Measurements from ENCODE around the gene KIF17. TPM values are rescaled to one million over a fixed set of nuclear protein-coding genes. Genes with fewer than 3 reads are reported as not detected.
"Not testable (repeated sequence)": the region's sequence is repeated elsewhere in the genome, so short reads cannot be mapped to it uniquely, and the experiment has no call there.

KIF17 gene
- total RNA-seq, 1 donor from 2014 or later, result 9.3 TPM

DNA sequence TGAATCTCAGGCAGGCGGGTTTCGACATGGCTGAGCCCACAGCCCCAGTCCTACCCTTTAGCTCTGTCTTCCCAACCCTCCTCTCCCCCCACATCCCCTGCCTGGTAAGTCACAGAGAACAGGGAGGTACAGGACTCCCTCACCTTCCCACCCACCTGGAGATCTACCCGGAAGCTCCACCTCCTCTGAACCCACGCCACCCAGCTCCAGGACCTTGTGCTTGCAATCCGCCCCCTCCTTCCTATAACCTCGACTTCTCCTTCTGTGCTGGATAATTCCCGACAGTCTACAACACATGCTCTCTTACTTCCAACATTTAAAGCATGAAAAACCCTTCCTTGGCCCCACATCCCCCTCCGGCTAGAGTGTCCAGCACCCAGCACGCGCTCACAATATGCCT is 22.3 kb downstream of the KIF17 start:
- no peak for DNase-seq (ENCODE audit: extremely low read depth, low read depth, low spot score)

- no peak for DNase-seq (ENCODE audit: extremely low read depth, low read depth, low spot score)
Measured at GRCh38 chr1:20693623-20694022, 24.2 kb downstream of the KIF17 start.

DNA sequence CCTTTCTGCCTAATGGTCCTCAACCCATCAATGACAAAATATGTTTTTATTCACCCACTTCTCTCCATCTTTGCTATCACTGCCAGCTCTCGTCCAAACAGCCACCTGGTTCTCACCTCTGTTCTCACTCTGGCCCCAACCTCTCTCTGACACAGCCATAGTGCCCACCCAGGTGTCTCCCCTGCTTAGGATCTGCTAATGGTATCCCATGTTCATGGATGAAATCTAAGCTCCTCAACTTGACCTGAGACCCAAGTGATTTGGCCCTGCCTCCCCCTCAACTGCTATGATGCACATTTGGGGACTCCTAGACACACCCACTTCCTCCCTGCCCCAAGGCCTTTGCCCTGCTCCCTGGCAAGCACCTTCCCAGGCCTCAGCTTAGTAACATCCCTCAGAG is 25.9 kb downstream of the KIF17 start:
- no peak for DNase-seq (ENCODE audit: extremely low read depth, low read depth, low spot score)

- no peak for DNase-seq (ENCODE audit: extremely low read depth, low read depth, low spot score)
Measured at GRCh38 chr1:20689645-20690056, 28.2 kb downstream of the KIF17 start.

GRCh38 chr1:20686883-20687725 is 30.7 kb downstream of the KIF17 start:
- no peak for DNase-seq (ENCODE audit: extremely low read depth, low read depth, low spot score)

- no peak for DNase-seq (ENCODE audit: extremely low read depth, low read depth, low spot score)
Measured at GRCh38 chr1:20685741-20686140, 32.1 kb downstream of the KIF17 start.

DNA sequence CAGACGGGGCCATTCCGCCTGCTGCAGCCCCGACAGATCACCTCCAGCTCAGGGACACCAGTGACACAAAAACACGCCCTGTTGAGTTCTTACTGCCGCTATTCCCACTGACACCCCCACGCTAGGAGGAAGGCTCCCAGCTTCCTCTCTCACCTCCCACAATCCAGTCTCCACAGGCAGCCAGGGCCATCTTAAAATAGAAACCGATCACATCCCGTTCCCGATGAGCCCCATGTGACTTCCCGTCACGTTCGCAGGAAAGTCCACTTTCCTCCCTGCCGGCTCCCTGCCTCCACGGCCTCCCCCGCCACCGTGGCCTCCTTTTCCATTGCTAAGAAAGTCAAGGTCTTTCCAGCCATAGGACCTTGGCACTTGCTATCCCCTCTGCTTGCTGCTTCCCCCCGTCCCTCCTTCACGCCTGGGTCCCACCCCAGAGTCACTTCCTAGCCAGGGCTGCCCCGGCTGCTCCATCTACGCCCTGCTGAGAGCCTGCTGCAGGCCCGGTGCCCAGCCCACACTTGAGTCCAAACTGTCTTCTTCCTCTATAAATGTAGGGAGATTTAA is 32.6 kb downstream of the KIF17 start:
- no peak for DNase-seq (ENCODE audit: extremely low read depth, low read depth, low spot score)

- DNase-seq (ENCODE audit: extremely low read depth, low read depth, low spot score), result no peak
Measured at GRCh38 chr1:20684651-20685050, 33.2 kb downstream of the KIF17 start.

- no peak for DNase-seq (ENCODE audit: extremely low read depth, low read depth, low spot score)
Measured at GRCh38 chr1:20684050-20684620, 33.7 kb downstream of the KIF17 start.

- DNase-seq (ENCODE audit: extremely low read depth, low read depth, low spot score), result no peak
Measured at GRCh38 chr1:20683614-20684013, 34.2 kb downstream of the KIF17 start.

DNA sequence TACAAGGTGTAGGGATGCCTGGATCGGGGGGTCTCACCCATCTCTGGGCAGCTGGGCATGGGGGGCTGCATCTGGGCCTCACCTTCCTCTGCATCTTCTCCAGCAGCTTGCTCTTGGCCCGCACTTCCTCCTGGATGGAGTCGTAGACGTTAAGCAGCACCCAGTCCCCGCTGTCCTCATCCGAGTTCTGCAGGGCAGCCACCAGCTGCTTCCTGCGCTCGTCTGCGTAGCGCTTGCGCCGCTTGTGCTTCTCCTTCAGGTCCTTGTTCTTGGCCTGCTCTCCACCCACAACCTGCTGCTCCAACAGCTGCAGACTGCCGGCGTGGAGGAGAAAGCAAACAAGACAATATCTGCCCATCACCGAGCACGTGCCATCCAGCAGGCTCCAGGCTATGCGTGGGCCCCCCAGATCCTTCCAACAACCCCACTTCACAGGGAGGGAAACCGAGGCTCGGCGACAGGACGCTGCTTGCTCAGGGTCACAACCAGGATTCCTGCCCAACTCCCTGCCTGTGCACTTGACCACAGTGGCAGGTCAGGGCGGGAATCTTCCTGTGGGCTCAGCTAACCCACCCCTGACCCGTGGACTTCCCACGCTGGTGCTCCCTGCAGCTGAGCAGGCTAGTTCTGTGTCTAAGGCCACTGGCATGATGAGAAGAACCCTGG is 35.1 kb downstream of the KIF17 start:
- DNase-seq (ENCODE audit: extremely low read depth, low read depth, low spot score), result no peak

DNA sequence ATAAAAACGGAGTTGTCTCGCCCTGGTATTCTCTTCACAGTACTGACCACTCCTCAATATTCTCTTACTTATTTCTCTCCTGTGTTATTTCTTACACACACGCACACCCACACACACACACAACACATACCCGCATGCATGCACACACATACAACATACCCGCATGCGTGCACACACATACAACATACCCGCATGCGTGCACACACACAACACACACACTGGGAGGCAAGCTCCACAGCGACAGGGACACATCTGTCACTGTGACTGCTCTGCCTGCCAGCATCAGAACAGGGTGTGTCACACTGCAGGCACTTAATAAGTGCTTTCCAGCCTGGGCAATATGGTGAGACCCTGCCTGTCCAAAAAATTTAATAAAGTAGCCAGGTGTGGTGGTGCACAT is 35.8 kb downstream of the KIF17 start:
- DNase-seq (ENCODE audit: extremely low read depth, low read depth, low spot score), result no peak

DNA sequence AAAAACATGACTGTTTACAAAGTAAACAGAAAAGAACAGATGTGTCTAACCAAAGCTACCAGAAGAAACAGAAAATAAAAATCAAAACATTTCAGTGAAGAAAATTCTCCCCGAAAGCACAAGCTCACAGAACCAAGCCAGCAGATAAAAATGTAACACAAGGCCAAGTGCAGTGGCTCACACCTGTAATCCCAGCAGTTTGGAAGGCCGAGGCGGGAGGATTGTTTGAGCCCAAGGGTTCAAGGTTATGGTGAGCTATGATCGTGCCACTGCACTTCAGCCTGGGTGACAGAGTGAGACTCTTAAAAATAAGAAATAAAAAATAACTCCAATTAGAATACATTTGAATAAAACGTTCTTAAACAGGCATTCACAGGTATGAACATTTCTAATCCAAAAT is 37.5 kb downstream of the KIF17 start:
- DNase-seq (ENCODE audit: extremely low read depth, low read depth, low spot score), result no peak

- no peak for DNase-seq (ENCODE audit: extremely low read depth, low read depth, low spot score)
Measured at GRCh38 chr1:20678599-20678998, 39.2 kb downstream of the KIF17 start.

DNA sequence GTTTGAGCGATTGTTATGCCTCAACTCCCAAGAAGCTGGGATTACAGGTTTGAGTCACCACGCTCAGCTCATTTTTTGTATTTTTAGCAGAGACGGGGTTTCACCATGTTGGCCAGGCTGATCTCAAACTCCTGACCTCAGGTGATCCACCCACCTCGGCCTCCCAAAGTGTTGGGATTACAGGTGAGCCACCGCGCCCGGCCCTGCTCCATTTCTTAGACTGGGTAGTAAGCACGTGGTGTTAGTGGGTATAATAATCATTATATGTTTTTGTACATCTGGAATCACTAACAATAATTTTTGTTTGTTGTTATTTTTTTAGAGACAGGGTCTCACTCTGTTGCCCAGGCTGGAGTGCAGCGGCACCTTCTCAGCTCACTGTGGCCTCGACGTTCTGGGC is 44.2 kb downstream of the KIF17 start:
- not testable (repeated sequence) for DNase-seq (ENCODE audit: extremely low read depth, low read depth, low spot score)

DNA sequence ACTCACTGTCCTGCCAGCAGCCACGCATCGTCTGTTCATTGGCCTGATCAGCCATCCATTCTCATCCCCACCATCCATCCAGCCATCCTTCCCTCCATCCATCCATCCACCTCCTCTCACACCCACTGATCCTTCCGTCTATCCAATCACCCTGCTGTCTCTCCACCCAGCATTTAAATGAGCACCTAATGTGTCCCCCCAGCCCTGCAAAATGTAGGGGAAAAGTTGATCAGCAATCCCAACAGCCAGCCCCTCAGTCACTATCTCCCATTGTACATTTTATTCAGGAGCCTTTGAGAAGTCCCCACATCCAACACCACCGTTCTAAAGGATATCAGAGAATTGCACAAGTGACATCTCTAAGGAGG is 45.6 kb downstream of the KIF17 start:
- no peak for DNase-seq (ENCODE audit: extremely low read depth, low read depth, low spot score)

- DNase-seq (ENCODE audit: extremely low read depth, low read depth, low spot score), result no peak
Measured at GRCh38 chr1:20670936-20671335, 46.9 kb downstream of the KIF17 start.

- no peak for DNase-seq (ENCODE audit: extremely low read depth, low read depth, low spot score)
Measured at GRCh38 chr1:20668581-20668980, 49.2 kb downstream of the KIF17 start.

DNA sequence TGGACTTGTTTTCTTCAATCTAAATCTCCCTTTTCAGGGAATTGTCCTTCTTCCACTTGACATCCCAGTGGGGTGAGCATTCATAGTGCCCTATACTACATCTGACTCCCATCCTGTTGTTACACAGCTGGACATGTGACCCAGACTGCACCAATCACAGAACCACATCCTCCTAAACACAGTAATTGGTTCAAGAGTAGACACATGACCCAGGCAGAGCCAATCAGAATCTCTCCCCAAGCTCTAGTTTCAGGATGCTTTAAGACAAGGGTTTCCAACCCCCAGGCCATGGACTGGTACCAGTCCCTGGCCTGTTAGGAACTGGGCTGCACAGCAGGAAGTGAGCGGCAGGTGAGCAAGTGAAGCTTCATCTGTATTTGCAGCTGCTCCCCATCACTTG is 51.0 kb downstream of the KIF17 start:
- no peak for DNase-seq (ENCODE audit: extremely low read depth, low read depth, low spot score)

- no peak for DNase-seq (ENCODE audit: extremely low read depth, low read depth, low spot score)
Measured at GRCh38 chr1:20666146-20666545, 51.7 kb downstream of the KIF17 start.

DNA sequence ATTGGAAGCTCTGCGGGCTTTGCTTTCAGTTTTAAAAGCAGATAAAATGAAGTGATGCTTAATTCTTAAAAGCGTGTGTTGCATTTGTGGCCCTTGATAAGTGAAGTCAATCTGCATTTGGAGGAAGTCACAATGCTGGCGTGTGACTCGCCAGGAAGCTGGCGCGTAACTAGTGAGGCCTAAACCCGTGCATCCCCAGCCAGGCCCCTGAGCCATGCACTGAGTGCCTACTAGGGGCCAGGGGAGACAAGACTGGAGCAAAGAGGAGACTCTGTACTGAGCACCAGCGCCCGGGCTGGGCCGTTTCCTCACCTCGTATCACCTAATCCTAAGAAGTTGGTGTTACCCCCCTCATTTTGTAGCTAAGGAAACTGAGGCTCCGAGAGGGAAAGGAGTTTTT is 52.1 kb downstream of the KIF17 start:
- no peak for DNase-seq (ENCODE audit: extremely low read depth, low read depth, low spot score)
